HCT116 (cell line): ENCODE results near the gene EPHB2. TPM values are rescaled to one million over a fixed set of nuclear protein-coding genes. Genes with fewer than 3 reads are reported as not detected.

Experiments
- ATAC-seq: fragments of 200-7000 bp; cut with Tn5 transposase; 2 replicates; pipeline ENCODE4 v1.9.1; 2020; ENCODE audit warnings: mild to moderate bottlenecking, moderate library complexity
- BruUV-seq: library from RNA; stranded (reverse); fragments of 400-500 nt; replicated peaks from 2 replicates; lab custom pipeline; 2021; lab: Mats Ljungman, UMichigan
- CTCF ChIA-PET: fragments of 300-600 bp; sonication (Branson Sonifier 250); formaldehyde crosslinking; loops from one replicate; lab custom pipeline; 2021; ENCODE audit warnings: antibody characterized with exemption; lab: Charles Lee
- POLR2A ChIA-PET: fragments of 300-600, 350-600 bp; sonication (Branson Sonifier 250); formaldehyde crosslinking; loops from one replicate; lab custom pipeline; 2021; ENCODE audit warnings: antibody characterized with exemption; lab: Charles Lee
- RAD21 ChIA-PET, 2 experiments: fragments of 300-600 bp; sonication (Branson Sonifier 250); formaldehyde crosslinking; loops; one replicate each; lab custom pipeline; 2023; ENCODE audit warnings: low total read pairs in 2 of 2; ENCODE audit not compliant: uncharacterized antibody in 2 of 2, unreplicated experiment in 2 of 2, low non-redundant PET in 1 of 2; lab: Charles Lee
- DNase-seq: peaks from one replicate; pipeline ENCODE4 v3.0.0-alpha.2; 2010; ENCODE audit warnings: low read depth, low spot score
- H2AFZ ChIP-seq: fragments of 200-600 bp; shearing (Covaris generic), sonication (generic); 2 replicates; pipeline ENCODE4 v1.6.1; 2017; ENCODE audit warnings: low read depth, mixed run types, mixed read lengths, antibody characterized with exemption, low read length; ENCODE audit not compliant: poor library complexity, severe bottlenecking
- H3K27ac ChIP-seq: 2 replicates; pipeline ENCODE4 v1.5.1; 2012; ENCODE audit warnings: low read depth, low read length
- H3K27me3 ChIP-seq: fragments of 200-600 bp; sonication (generic); 2 replicates; pipeline ENCODE4 v1.6.1; 2016; ENCODE audit warnings: mixed run types, low read length, mixed read lengths; ENCODE audit not compliant: insufficient read depth
- H3K36me3 ChIP-seq, 2 experiments: fragments of 200-500 bp in 1 of 2; fragments of 200-600 bp in 1 of 2; sonication (Bioruptor generic) in 1 of 2; sonication (generic) in 1 of 2; 2 replicates each; pipeline versions ENCODE4 v1.5.1 to v1.6.1; 2014 to 2016; ENCODE audit warnings: low read length in 2 of 2, inconsistent platforms in 1 of 2, mixed read lengths in 1 of 2, mixed run types in 1 of 2; ENCODE audit not compliant: insufficient read depth in 2 of 2, control insufficient read depth in 1 of 2
- H3K4me1 ChIP-seq, 2 experiments: fragments of 200-600 bp in 1 of 2; sonication (generic) in 1 of 2; 2 replicates each; pipeline versions ENCODE4 v1.5.1 to v1.6.1; 2012 to 2017; ENCODE audit warnings: low read length in 2 of 2, inconsistent platforms in 1 of 2, mild to moderate bottlenecking in 1 of 2, mixed read lengths in 1 of 2, mixed run types in 1 of 2, moderate library complexity in 1 of 2; ENCODE audit not compliant: insufficient read depth in 2 of 2, control insufficient read depth in 1 of 2
- H3K4me2 ChIP-seq: fragments of 200-600 bp; sonication (generic); 2 replicates; pipeline ENCODE4 v1.6.1; 2017; ENCODE audit warnings: mixed run types, low read length, mixed read lengths
- H3K4me3 ChIP-seq, 2 experiments: fragments of 200-600 bp in 1 of 2; sonication (generic) in 1 of 2; replicated peaks in 1 of 2; 2 replicates each; pipeline ENCODE4 v1.5.1; 2011 to 2016; ENCODE audit warnings: low read length in 2 of 2, control low read depth in 1 of 2, low read depth in 1 of 2, mild to moderate bottlenecking in 1 of 2, mixed read lengths in 1 of 2, mixed run types in 1 of 2
- H3K79me2 ChIP-seq: fragments of 200-600 bp; sonication (generic); 2 replicates; pipeline ENCODE4 v1.6.1; 2017; ENCODE audit warnings: mild to moderate bottlenecking, mixed run types, low read length, moderate library complexity, mixed read lengths; ENCODE audit not compliant: insufficient read depth
- H3K9ac ChIP-seq: fragments of 200-600 bp; sonication (generic); 2 replicates; pipeline ENCODE4 v1.6.1; 2016; ENCODE audit warnings: low read length, mixed read lengths
- H3K9me2 ChIP-seq: fragments of 200-600 bp; sonication (generic), shearing (Covaris generic); 2 replicates; pipeline ENCODE4 v1.6.1; 2017; ENCODE audit warnings: mixed run types, mild to moderate bottlenecking, moderate library complexity; ENCODE audit not compliant: insufficient read depth
- H3K9me3 ChIP-seq, 2 experiments: fragments of 200-500 bp in 1 of 2; fragments of 200-600 bp in 1 of 2; sonication (Bioruptor generic) in 1 of 2; sonication (generic) in 1 of 2; 2 replicates each; pipeline ENCODE4 v1.6.1; 2014 to 2017; ENCODE audit warnings: low read length in 2 of 2, mixed read lengths in 2 of 2, inconsistent platforms in 1 of 2, low read depth in 1 of 2, mild to moderate bottlenecking in 1 of 2, mixed run types in 1 of 2, moderate library complexity in 1 of 2; ENCODE audit not compliant: control insufficient read depth in 1 of 2, insufficient read depth in 1 of 2
- H4K20me1 ChIP-seq: fragments of 200-600 bp; sonication (generic), shearing (Covaris generic); 2 replicates; pipeline ENCODE4 v1.6.1; 2017; ENCODE audit warnings: mixed run types, mild to moderate bottlenecking, moderate library complexity; ENCODE audit not compliant: insufficient read depth
- CBX3 ChIP-seq: IDR thresholded peaks from 2 replicates; pipeline ENCODE4 v1.6.1; 2012; ENCODE audit warnings: low read depth
- CEBPB ChIP-seq: IDR thresholded peaks from 2 replicates; pipeline ENCODE4 v1.6.1; 2012; ENCODE audit warnings: low read depth
- ELF1 ChIP-seq: IDR thresholded peaks from 2 replicates; pipeline ENCODE4 v1.6.1; 2012; ENCODE audit warnings: low read depth, borderline replicate concordance
- EZH2 ChIP-seq: fragments of 200-600 bp; sonication (generic); IDR thresholded peaks from 2 replicates; pipeline ENCODE4 v1.6.1; 2017; ENCODE audit warnings: antibody characterized with exemption, mixed run types
- EZH2phosphoT487 ChIP-seq: fragments of 200-600 bp; IDR thresholded peaks from 2 replicates; pipeline ENCODE4 v1.6.1; 2018; ENCODE audit warnings: antibody characterized with exemption, borderline replicate concordance
- FOSL1 ChIP-seq: IDR thresholded peaks from 2 replicates; pipeline ENCODE4 v1.6.1; 2012; ENCODE audit warnings: low read depth
- MAX ChIP-seq: IDR thresholded peaks from 2 replicates; pipeline ENCODE4 v1.6.1; 2012
- POLR2AphosphoS5 ChIP-seq: IDR thresholded peaks from 2 replicates; pipeline ENCODE4 v1.6.1; 2011; ENCODE audit warnings: mild to moderate bottlenecking, low read depth, low read length, moderate library complexity
- REST ChIP-seq: IDR thresholded peaks from 2 replicates; pipeline ENCODE4 v1.6.1; 2012; ENCODE audit warnings: low read depth
- YY1 ChIP-seq: IDR thresholded peaks from 2 replicates; pipeline ENCODE4 v1.6.1; 2011; ENCODE audit warnings: low read length, low read depth, moderate library complexity, mild to moderate bottlenecking; ENCODE audit not compliant: insufficient replicate concordance; ENCODE audit errors: extremely low read depth
- ZBTB33 ChIP-seq: IDR thresholded peaks from 2 replicates; pipeline ENCODE4 v1.6.1; 2011; ENCODE audit warnings: mild to moderate bottlenecking, low read length, moderate library complexity; ENCODE audit not compliant: insufficient replicate concordance; ENCODE audit errors: extremely low read depth
- ZFX ChIP-seq: fragments of 450-650 bp; IDR thresholded peaks from 2 replicates; pipeline ENCODE4 v1.6.1; 2017
- intact Hi-C: fragments of 100-400 bp; cut with micrococcal nuclease; formaldehyde crosslinking; loops from 2 replicates; pipeline ENCODE4 v1.10.0; 2022
- total RNA-seq: library from RNA; stranded (reverse); gene quantifications from one replicate; pipeline ENCODE4 v1.2.1, GENCODE V29; 2021; ENCODE audit not compliant: unreplicated experiment

The EPHB2 gene
- total RNA-seq, 1 experiment from 2014 or later, result 19.5 TPM

- POLR2A ChIA-PET, result no interaction called here
- H3K9me2 ChIP-seq, result no peaks in the 10 kb centered on the region
- intact Hi-C loops, result no loop called here
- DNase-seq (no peak), ATAC-seq (no peak)
- H3K9ac ChIP-seq, result no peak overlapping the region
- TF ChIP-seq FOSL1 (no peak), CBX3 (no peak), YY1 (no peak)
- CTCF ChIA-PET, result no interaction called here
- no peak overlapping the region for H2AFZ ChIP-seq
- H3K4me3 ChIP-seq, result no peak overlapping the region
- no peaks in the 10 kb centered on the region for H3K79me2 ChIP-seq
- peaks cover 6 to 16% of the 10 kb centered on the region in 2 experiments; a peak in 2 of 4 replicates for H3K4me1 ChIP-seq
- RAD21 ChIA-PET, result no interaction called here
- H3K27ac ChIP-seq, result no peak overlapping the region
- H3K36me3 ChIP-seq, result no peaks in the 10 kb centered on the region
- no TSS peak for BruUV-seq
- H3K9me3 ChIP-seq, result no peaks in the 10 kb centered on the region
- H3K27me3 ChIP-seq, result no peaks in the 10 kb centered on the region
- H4K20me1 ChIP-seq, result no peaks in the 10 kb centered on the region
- no peak overlapping the region for H3K4me2 ChIP-seq
Observed at GRCh38 chr1:22789356-22789994, 78.8 kb downstream of the EPHB2 start.

GRCh38 chr1:22790232-22791008 is 79.8 kb downstream of the EPHB2 start:
- ChIA-PET RAD21 (no interaction called here), CTCF (no interaction called here), POLR2A (no interaction called here)
- ATAC-seq (no peak), DNase-seq (no peak)
- no peaks in the 10 kb centered on the region for H3K9me2 ChIP-seq
- no peak overlapping the region for H3K4me2 ChIP-seq
- no peak overlapping the region for H3K27ac ChIP-seq
- H4K20me1 ChIP-seq, result no peaks in the 10 kb centered on the region
- no peaks in the 10 kb centered on the region for H3K27me3 ChIP-seq
- no peaks in the 10 kb centered on the region for H3K36me3 ChIP-seq
- H3K4me1 ChIP-seq, result peaks cover 6 to 16% of the 10 kb centered on the region in 2 experiments; a peak in 2 of 4 replicates
- no peak overlapping the region for H3K9ac ChIP-seq
- no peaks in the 10 kb centered on the region for H3K79me2 ChIP-seq
- no peak overlapping the region for H2AFZ ChIP-seq
- intact Hi-C loops, result no loop called here
- H3K4me3 ChIP-seq, result no peak overlapping the region
- no peaks in the 10 kb centered on the region for H3K9me3 ChIP-seq
- BruUV-seq, result no TSS peak
- TF ChIP-seq ELF1, result no peak
- no peak for TF ChIP-seq REST
- TF ChIP-seq CBX3, result no peak
- no peak for TF ChIP-seq MAX
- TF ChIP-seq ZFX, result no peak
- TF ChIP-seq FOSL1, result no peak
- no peak for TF ChIP-seq EZH2phosphoT487
- TF ChIP-seq ZBTB33, result no peak
- no peak for TF ChIP-seq EZH2
- TF ChIP-seq CEBPB, result no peak
- TF ChIP-seq POLR2AphosphoS5, result no peak
- no peak for TF ChIP-seq YY1
